GM23248 (cell line): ENCODE results near the gene AP2B1. TPM values are rescaled to one million over a fixed set of nuclear protein-coding genes. Genes with fewer than 3 reads are reported as not detected.
A peak's percentile ranks its signal among the peaks of the same experiment; 100 is the strongest.

Source experiments
- DNase-seq: peaks from one replicate; pipeline ENCODE4 v3.0.0-alpha.2; 2015
- H2AFZ ChIP-seq: fragments of 200-600 bp; sonication (generic); 2 replicates; pipeline ENCODE4 v1.6.1; 2016; ENCODE audit warnings: antibody characterized with exemption
- H3F3A ChIP-seq: fragments of 200-600 bp; sonication (generic); 2 replicates; pipeline ENCODE4 v1.6.1; 2016; ENCODE audit warnings: mild to moderate bottlenecking, antibody characterized with exemption, mixed run types; ENCODE audit not compliant: insufficient read depth
- H3K27ac ChIP-seq: fragments of 200-600 bp; sonication (generic); 2 replicates; pipeline ENCODE4 v1.5.1; 2016; ENCODE audit warnings: mild to moderate bottlenecking
- H3K27me3 ChIP-seq: fragments of 200-600 bp; sonication (generic); replicated peaks from 2 replicates; pipeline ENCODE4 v1.6.1; 2016; ENCODE audit warnings: mild to moderate bottlenecking; ENCODE audit not compliant: insufficient read depth
- H3K36me3 ChIP-seq: fragments of 200-600 bp; sonication (generic); 2 replicates; pipeline ENCODE4 v1.6.1; 2016; ENCODE audit warnings: low read depth, mild to moderate bottlenecking
- H3K4me1 ChIP-seq: fragments of 200-600 bp; sonication (generic); 2 replicates; pipeline ENCODE4 v1.6.1; 2016; ENCODE audit warnings: mild to moderate bottlenecking; ENCODE audit not compliant: insufficient read depth
- H3K4me2 ChIP-seq: fragments of 200-600 bp; sonication (generic); one replicate; pipeline ENCODE4 v1.6.1; 2016; ENCODE audit warnings: mild to moderate bottlenecking; ENCODE audit not compliant: unreplicated experiment
- H3K4me3 ChIP-seq: fragments of 200-600 bp; sonication (generic); 2 replicates; pipeline ENCODE4 v1.5.1; 2016; ENCODE audit warnings: mild to moderate bottlenecking
- H3K79me2 ChIP-seq: fragments of 200-600 bp; sonication (generic); 2 replicates; pipeline ENCODE4 v1.6.1; 2016; ENCODE audit warnings: mild to moderate bottlenecking; ENCODE audit not compliant: insufficient read depth
- H3K9ac ChIP-seq: fragments of 200-600 bp; sonication (generic); 2 replicates; pipeline ENCODE4 v1.6.1; 2016; ENCODE audit warnings: mild to moderate bottlenecking
- H3K9me2 ChIP-seq: fragments of 200-600 bp; sonication (generic); 2 replicates; pipeline ENCODE4 v1.6.1; 2016; ENCODE audit warnings: mixed run types, mild to moderate bottlenecking, moderate library complexity; ENCODE audit not compliant: insufficient read depth
- H3K9me3 ChIP-seq: fragments of 200-600 bp; sonication (generic); one replicate; pipeline ENCODE4 v1.6.1; 2017; ENCODE audit warnings: low read depth
- H4K20me1 ChIP-seq: fragments of 200-600 bp; sonication (generic); 2 replicates; pipeline ENCODE4 v1.6.0; 2016; ENCODE audit not compliant: insufficient read depth
- EZH2 ChIP-seq: fragments of 200-600 bp; sonication (generic); IDR thresholded peaks from 2 replicates; pipeline ENCODE4 v1.6.1; 2018; ENCODE audit warnings: antibody characterized with exemption, mild to moderate bottlenecking; ENCODE audit not compliant: insufficient read depth, poor library complexity, severe bottlenecking
- EZH2phosphoT487 ChIP-seq: fragments of 200-600 bp; sonication (generic); IDR thresholded peaks from 2 replicates; pipeline ENCODE4 v1.6.1; 2018; ENCODE audit warnings: antibody characterized with exemption, moderate library complexity, mild to moderate bottlenecking, low read depth; ENCODE audit not compliant: insufficient read depth
- WGBS, 2 experiments: methylation state at CpG; one replicate each; pipeline ENCODE4 v1.1.6; 2015 to 2017; ENCODE audit warnings: low lambda C conversion rate in 2 of 2, low coverage in 1 of 2; ENCODE audit errors: missing lambda C conversion rate in 2 of 2; 5-methylcytosine and 5-hydroxymethylcytosine counted together
- in situ Hi-C: fragments of 300-500 bp; cut with MboI; formaldehyde crosslinking; loops from 2 replicates; pipeline ENCODE4 v1.15.0; 2020
- polyA plus RNA-seq: library from polyadenylated mRNA; unstranded; fragments of >200 nt; fragmentation: Nextera tagmentation; extraction: Ambion mirVana; gene quantifications from 2 replicates; pipeline ENCODE4 v1.2.1, GENCODE V29; 2016
- total RNA-seq: library from RNA; depleted of rRNA; stranded (reverse); fragments of >200 nt; shearing (Covaris generic); gene quantifications from 2 replicates; pipeline ENCODE4 v1.2.3, GENCODE V29; 2014

The AP2B1 gene
- total and polyA plus RNA-seq, 2 experiments from 2014 or later: 72.4 to 85.9 TPM

GRCh38 chr17:35773129-35773528, 186.0 kb downstream of the AP2B1 start:
- 69 to 72% methylated on average over 19 to 20 of the region's 20 CpGs for WGBS, 2 experiments
- Histone ChIP-seq H3K4me3 (no peak overlapping the region), H3K79me2 (no peaks in the 10 kb centered on the region), H3K27ac (no peak overlapping the region), H3F3A (peaks cover 9% of the 10 kb centered on the region), H3K27me3 (peaks cover 15% of the 10 kb centered on the region), H3K4me2 (no peak overlapping the region), H3K4me1 (peaks cover 9% of the 10 kb centered on the region), H4K20me1 (no peaks in the 10 kb centered on the region), H2AFZ (no peak overlapping the region), H3K9me3 (no peaks in the 10 kb centered on the region), H3K36me3 (no peaks in the 10 kb centered on the region), H3K9me2 (no peaks in the 10 kb centered on the region), H3K9ac (no peak overlapping the region)
- in situ Hi-C loops: no loop called here
- no peak for DNase-seq
- TF ChIP-seq EZH2phosphoT487 (no peak), EZH2 (no peak)

- no peak overlapping the region for H2AFZ ChIP-seq
- no peak overlapping the region for H3K27ac ChIP-seq
- in situ Hi-C loops: no loop called here
Observed at GRCh38 chr17:35773679-35774425, 186.7 kb downstream of the AP2B1 start.

DNA sequence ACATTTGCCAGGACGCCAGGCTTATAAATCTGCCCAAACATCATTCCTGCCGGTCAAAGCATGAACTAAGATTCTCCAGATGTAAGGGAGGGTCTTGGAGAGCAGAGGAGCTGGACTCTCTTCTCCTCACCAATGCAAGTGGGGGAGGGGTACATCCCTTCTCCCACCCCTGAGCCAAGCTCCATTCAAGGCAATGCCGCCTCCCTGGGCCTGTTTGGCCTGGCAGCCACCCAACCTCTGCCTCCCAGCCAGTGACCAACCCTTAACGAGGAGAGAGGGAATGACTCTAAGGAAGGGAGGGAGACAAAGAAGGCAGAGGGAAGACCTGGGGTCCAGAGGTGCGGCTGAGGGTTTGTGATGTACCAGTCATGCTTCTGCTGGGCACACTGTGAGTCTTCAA, 187.4 kb downstream of the AP2B1 start:
- Histone ChIP-seq H3F3A (peaks cover 14% of the 10 kb centered on the region), H3K79me2 (no peaks in the 10 kb centered on the region), H3K4me3 (no peak overlapping the region), H3K36me3 (no peaks in the 10 kb centered on the region), H4K20me1 (no peaks in the 10 kb centered on the region), H3K9ac (no peak overlapping the region), H3K27me3 (peaks cover 17% of the 10 kb centered on the region), H3K4me2 (no peak overlapping the region), H3K27ac (no peak overlapping the region), H3K4me1 (peaks cover 17% of the 10 kb centered on the region), H3K9me2 (no peaks in the 10 kb centered on the region), H3K9me3 (no peaks in the 10 kb centered on the region), H2AFZ (no peak overlapping the region)
- in situ Hi-C loops: no loop called here
- peak; percentile 41 for DNase-seq
- TF ChIP-seq EZH2: no peak
- no peak for TF ChIP-seq EZH2phosphoT487
- WGBS, 2 experiments: 35 to 38% methylated on average over 5 of the region's 5 CpGs

More at GRCh38 chr17:35773679-35774425, 186.7 kb downstream of the AP2B1 start:
- Histone ChIP-seq H3K4me3 (no peak overlapping the region), H3K79me2 (no peaks in the 10 kb centered on the region), H4K20me1 (no peaks in the 10 kb centered on the region), H3K9me2 (no peaks in the 10 kb centered on the region), H3K4me1 (peaks cover 17% of the 10 kb centered on the region), H3K36me3 (no peaks in the 10 kb centered on the region), H3K9me3 (no peaks in the 10 kb centered on the region), H3F3A (peaks cover 14% of the 10 kb centered on the region), H3K4me2 (no peak overlapping the region), H3K27me3 (peaks cover 15% of the 10 kb centered on the region), H3K9ac (no peak overlapping the region)
- DNase-seq: no peak
- 80 to 84% methylated on average over 10 of the region's 10 CpGs for WGBS, 2 experiments
- TF ChIP-seq EZH2: no peak
- TF ChIP-seq EZH2phosphoT487: no peak

DNA sequence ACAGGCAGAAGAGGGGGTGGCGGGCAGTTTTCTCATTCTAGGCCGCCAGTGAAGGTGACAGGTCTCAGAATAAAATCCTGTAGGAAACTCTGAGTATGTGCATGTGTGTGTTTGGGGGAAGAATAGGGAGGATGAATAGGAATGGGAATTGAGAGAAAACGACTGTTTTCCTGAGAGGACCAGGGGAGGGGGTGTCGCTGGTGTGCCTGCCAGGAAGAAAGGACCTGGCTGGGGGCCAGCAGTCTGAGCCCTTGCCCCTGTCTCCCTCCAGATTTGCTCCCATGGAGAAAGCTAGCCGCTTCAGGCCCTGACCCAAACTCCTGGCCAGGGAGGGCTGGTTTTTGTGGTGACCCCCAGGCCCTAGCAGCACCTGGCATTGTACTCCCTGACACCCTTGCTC, 187.9 kb downstream of the AP2B1 start:
- 59 to 72% methylated on average over 5 of the region's 5 CpGs for WGBS, 2 experiments
- Histone ChIP-seq H3K4me3 (no peak overlapping the region), H3K9me3 (no peaks in the 10 kb centered on the region), H3K4me2 (no peak overlapping the region), H3K9me2 (no peaks in the 10 kb centered on the region), H2AFZ (no peak overlapping the region), H3K9ac (no peak overlapping the region), H4K20me1 (no peaks in the 10 kb centered on the region), H3K27me3 (peaks cover 19% of the 10 kb centered on the region), H3K27ac (no peak overlapping the region), H3K4me1 (peaks cover 17% of the 10 kb centered on the region), H3K36me3 (no peaks in the 10 kb centered on the region), H3K79me2 (no peaks in the 10 kb centered on the region), H3F3A (peaks cover 14% of the 10 kb centered on the region)
- TF ChIP-seq EZH2phosphoT487 (no peak), EZH2 (no peak)
- DNase-seq: no peak
- in situ Hi-C loops: no loop called here
